ENCODE results near the gene KRT38.

The KRT38 gene

GRCh38 chr17:41475421-41475820, 34.6 kb upstream of the KRT38 start:
- no peak for TF ChIP-seq GATA1 (IDR thresholded peaks at IDR 0.05; ENCODE audit: low read depth, low read length)
- TF ChIP-seq POLR2A (IDR thresholded peaks at IDR 0.05; ENCODE audit: low read length) = no peak

GRCh38 chr17:41474863-41475262, 34.1 kb upstream of the KRT38 start:
- TF ChIP-seq POLR2A (IDR thresholded peaks at IDR 0.05; ENCODE audit: low read length) = no peak
- TF ChIP-seq GATA1 (IDR thresholded peaks at IDR 0.05; ENCODE audit: low read depth, low read length) = no peak
- no peak for DNase-seq

More at GRCh38 chr17:41475421-41475820, 34.6 kb upstream of the KRT38 start:
- DNase-seq = no peak

- no peak for DNase-seq
Observed at GRCh38 chr17:41468346-41468745, 27.6 kb upstream of the KRT38 start.

GRCh38 chr17:41467561-41467960, 26.8 kb upstream of the KRT38 start:
- no peak for DNase-seq
- TF ChIP-seq POLR2A (IDR thresholded peaks at IDR 0.05; ENCODE audit: low read length) (no peak), GATA1 (IDR thresholded peaks at IDR 0.05; ENCODE audit: low read depth, low read length) (no peak)

More at GRCh38 chr17:41468346-41468745, 27.6 kb upstream of the KRT38 start:
- TF ChIP-seq GATA1 (IDR thresholded peaks at IDR 0.05; ENCODE audit: low read depth, low read length) = no peak
- no peak for TF ChIP-seq POLR2A (IDR thresholded peaks at IDR 0.05; ENCODE audit: low read length)

GRCh38 chr17:41466988-41467387, 26.2 kb upstream of the KRT38 start, which contains the start of gene KRT32:
Gene KRT32, minus strand, starts transcription at chr17:41467386. Its CDS starts 61 bp downstream, at chr17:41467325.
- no peak for DNase-seq
- no peak for TF ChIP-seq GATA1 (IDR thresholded peaks at IDR 0.05; ENCODE audit: low read depth, low read length)
- TF ChIP-seq POLR2A (IDR thresholded peaks at IDR 0.05; ENCODE audit: low read length) = no peak

- TF ChIP-seq POLR2A (IDR thresholded peaks at IDR 0.05; ENCODE audit: low read length) (no peak), GATA1 (IDR thresholded peaks at IDR 0.05; ENCODE audit: low read depth, low read length) (no peak)
- no peak for DNase-seq
Observed at GRCh38 chr17:41464682-41465081, 23.9 kb upstream of the KRT38 start.

GRCh38 chr17:41464173-41464572, 23.4 kb upstream of the KRT38 start:
- no peak for TF ChIP-seq GATA1 (IDR thresholded peaks at IDR 0.05; ENCODE audit: low read depth, low read length)
- TF ChIP-seq POLR2A (IDR thresholded peaks at IDR 0.05; ENCODE audit: low read length) = no peak
- DNase-seq = no peak

- no peak for DNase-seq
- TF ChIP-seq GATA1 (IDR thresholded peaks at IDR 0.05; ENCODE audit: low read depth, low read length) = no peak
- no peak for TF ChIP-seq POLR2A (IDR thresholded peaks at IDR 0.05; ENCODE audit: low read length)
Observed at GRCh38 chr17:41463746-41464145, 23.0 kb upstream of the KRT38 start.

GRCh38 chr17:41462705-41463104, 21.9 kb upstream of the KRT38 start:
- DNase-seq = no peak
- TF ChIP-seq POLR2A (IDR thresholded peaks at IDR 0.05; ENCODE audit: low read length) (no peak), GATA1 (IDR thresholded peaks at IDR 0.05; ENCODE audit: low read depth, low read length) (no peak)

- DNase-seq = no peak
- no peak for TF ChIP-seq POLR2A (IDR thresholded peaks at IDR 0.05; ENCODE audit: low read length)
- no peak for TF ChIP-seq GATA1 (IDR thresholded peaks at IDR 0.05; ENCODE audit: low read depth, low read length)
Observed at GRCh38 chr17:41457676-41458075, 16.9 kb upstream of the KRT38 start.

GRCh38 chr17:41456204-41456603, 15.4 kb upstream of the KRT38 start:
- no peak for DNase-seq
- no peak for TF ChIP-seq POLR2A (IDR thresholded peaks at IDR 0.05; ENCODE audit: low read length)
- TF ChIP-seq GATA1 (IDR thresholded peaks at IDR 0.05; ENCODE audit: low read depth, low read length) = no peak

GRCh38 chr17:41455236-41455635, 14.5 kb upstream of the KRT38 start:
- TF ChIP-seq POLR2A (IDR thresholded peaks at IDR 0.05; ENCODE audit: low read length) (no peak), GATA1 (IDR thresholded peaks at IDR 0.05; ENCODE audit: low read depth, low read length) (no peak)
- DNase-seq = no peak

- no peak for TF ChIP-seq POLR2A (IDR thresholded peaks at IDR 0.05; ENCODE audit: low read length)
- no peak for TF ChIP-seq GATA1 (IDR thresholded peaks at IDR 0.05; ENCODE audit: low read depth, low read length)
- no peak for DNase-seq
Observed at GRCh38 chr17:41453066-41453465, 12.3 kb upstream of the KRT38 start.

- no peak for TF ChIP-seq GATA1 (IDR thresholded peaks at IDR 0.05; ENCODE audit: low read depth, low read length)
- TF ChIP-seq POLR2A (IDR thresholded peaks at IDR 0.05; ENCODE audit: low read length) = no peak
- no peak for DNase-seq
Observed at GRCh38 chr17:41452281-41452680, 11.5 kb upstream of the KRT38 start.

- TF ChIP-seq GATA1 (IDR thresholded peaks at IDR 0.05; ENCODE audit: low read depth, low read length) (no peak), POLR2A (IDR thresholded peaks at IDR 0.05; ENCODE audit: low read length) (no peak)
- no peak for DNase-seq
Observed at GRCh38 chr17:41451154-41451728, 10.5 kb upstream of the KRT38 start.
